ENCODE results near the gene SEC11A.
"Not testable (repeated sequence)": the region's sequence is repeated elsewhere in the genome, so short reads cannot be mapped to it uniquely, and the experiment has no call there.

The SEC11A gene

DNA sequence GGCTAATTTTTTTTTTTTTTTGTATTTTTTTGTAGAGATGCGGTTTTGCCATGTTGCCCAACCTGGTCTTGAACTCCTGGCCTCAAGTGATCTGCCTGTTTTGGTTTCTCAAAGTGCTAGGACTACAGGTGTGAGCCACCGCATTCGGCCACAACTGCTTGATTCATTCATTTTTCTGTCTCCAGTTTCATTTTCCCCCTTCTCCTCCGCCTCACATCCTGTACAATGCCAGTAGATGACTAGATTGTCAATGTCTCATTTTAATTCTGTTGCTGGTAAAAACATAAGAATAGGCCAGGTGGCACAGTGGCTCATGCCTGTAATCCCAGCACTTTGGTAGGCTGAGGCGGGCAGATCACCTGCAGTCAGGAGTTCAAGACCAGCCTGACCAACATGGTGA, 20.4 kb upstream of the SEC11A start:
- DNase-seq, result no peak

DNA sequence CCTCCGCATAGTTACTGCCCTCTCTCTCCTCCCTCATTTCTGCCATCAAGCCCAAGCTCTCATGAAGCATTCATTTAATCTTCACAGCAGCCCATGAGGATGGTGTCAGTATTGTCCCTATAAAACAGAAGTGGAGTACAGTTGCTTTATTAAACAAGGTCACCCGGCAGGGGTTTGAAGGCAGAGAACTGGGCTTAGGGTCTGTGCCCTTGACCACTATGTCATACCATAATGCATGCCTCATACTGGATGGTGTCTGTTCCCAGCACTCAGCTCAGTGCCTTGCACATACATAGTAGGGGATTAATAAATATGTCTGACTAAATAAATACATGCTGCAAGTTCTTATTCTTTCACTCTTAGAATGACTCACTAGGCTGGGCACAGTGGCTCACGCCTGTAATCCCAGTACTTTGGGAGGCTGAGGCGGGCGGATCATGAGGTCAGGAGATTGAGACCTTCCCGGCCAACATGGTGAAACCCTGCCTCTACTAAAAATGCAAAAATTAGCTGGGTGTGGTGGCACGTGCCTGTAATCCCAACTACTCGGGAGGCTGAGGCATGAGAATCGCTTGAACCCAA, 19.6 kb upstream of the SEC11A start:
- DNase-seq, result not testable (repeated sequence)

DNA sequence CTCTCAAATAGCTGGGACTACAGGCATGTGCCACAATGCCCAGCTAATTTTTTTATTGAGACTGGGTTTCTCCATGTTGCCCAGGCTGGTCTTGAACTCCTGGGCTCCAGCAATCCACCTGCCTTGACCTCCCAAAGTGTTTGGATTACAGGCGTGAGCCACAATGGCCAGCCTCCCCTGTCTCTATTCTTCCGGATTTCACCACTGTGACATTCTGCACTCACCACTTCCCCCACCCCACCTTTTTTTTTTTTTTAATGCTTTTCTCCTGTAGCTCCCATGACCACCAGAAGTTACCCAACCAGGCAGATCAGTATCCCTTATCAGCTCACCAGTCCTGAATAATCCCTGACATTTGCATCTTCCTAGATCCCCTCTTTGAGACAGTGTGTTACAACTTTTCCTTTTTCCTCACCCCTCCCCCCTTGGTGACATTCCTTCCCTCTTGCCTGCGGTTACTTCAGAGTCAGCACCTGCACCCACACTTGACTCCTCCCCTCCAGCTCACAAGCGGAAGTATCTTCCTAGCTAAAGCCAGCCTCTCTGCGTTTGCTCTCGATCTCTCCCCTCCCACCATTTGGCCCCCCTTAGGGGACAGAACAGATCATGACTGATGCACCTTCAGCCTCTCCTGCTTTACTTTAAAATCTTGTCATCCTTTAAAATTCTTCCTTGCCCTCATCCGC, 19.0 kb upstream of the SEC11A start:
- DNase-seq, result no peak

DNA sequence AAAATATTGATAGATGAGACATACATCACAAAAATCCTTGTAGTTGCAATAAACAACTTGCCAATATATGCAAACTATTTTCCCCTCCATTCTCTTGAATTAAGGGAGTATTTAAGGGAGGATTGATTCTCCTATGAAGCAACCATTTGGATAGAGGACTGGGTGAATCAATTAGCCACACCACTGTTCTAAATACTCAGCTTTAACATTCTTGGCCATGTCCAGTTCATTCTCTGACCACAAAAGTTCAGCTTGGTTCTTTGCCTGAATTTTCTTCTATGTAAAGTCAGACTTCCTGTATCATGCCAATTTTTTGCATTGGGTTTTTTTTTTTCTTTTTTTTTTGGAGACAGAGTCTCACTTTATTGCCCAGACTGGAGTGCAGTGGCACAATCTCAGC, 15.8 kb upstream of the SEC11A start:
- no peak for DNase-seq

DNA sequence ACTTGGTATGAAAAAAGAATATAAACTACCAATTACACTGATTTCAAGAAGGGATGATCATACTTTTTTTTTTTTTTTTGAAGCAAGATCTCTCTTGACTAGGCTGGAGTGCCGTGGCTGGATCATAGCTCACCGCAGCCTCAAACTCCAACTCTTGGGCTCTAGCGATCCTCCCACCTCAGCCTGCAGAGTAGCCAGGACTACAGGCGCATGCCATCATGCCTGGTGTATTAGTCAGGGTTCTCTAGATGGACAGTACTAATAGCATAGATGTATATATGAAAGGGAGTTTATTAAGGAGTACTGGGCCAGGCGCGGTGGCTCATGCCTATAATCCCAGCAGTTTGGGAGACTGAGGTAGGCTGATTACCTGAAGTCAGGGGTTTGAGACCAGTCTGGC, 11.5 kb upstream of the SEC11A start:
- DNase-seq, result no peak

DNA sequence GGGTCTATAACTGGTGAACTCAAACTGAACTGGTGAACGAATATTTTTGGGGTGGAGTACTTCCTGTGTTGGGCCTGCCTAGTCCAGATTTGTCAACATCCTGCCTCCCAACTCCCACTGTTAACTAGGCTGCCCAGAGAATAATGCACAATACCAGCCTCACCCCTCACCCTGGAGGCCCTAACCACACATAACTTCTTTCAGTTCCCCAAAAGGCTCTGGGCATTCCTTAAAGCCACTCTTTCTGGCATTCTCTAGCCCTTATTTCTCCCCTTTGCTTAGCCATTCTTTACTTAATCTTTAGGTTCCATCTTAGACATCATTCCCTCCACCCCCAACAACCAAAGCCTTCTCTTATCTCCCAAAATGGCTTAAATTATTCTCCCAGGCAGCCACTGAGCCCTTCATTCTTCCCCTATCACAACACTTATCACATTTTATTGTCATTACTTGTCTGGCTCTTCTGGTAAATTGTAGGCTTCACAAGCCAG, 9.1 kb upstream of the SEC11A start:
- no peak for DNase-seq

DNA sequence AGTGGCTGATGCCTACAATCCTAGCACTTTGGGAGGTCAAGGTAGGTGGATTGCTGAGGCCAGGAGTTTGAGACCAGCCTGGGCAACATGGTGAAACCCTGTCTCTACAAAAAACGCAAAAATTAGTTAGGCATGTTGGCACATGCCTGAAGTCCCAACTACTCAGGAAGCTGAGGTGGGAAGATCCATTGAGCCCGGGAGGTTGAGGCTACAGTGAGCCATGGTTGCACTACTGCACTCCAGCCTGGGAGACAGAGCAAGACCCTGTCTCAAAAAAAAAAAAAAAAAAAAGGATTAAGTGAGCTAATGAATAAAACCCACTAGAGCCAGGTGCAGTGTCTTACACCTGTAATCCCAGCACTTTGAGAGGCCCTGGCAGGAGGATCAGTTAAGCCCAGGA, 6.7 kb upstream of the SEC11A start:
- DNase-seq, result no peak

DNA sequence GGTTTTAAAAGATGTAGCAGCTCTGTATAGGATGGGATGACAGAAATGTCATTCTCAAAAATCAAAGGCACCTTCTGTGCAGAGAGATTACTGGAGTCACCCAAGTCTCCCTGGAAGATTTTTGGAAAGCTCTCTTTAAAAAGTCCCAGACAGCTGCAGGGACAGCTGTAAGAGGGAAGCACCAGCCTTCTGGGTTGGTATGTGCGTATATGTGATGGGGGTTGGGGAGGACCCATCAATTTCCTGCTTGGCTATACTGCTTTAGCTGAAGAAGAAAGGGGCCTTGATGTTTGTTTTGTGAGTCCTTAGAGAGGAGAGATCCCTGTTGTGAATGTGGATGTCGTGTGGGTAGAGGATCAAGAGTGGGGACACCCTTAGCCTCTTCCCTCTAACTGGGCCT, 5.4 kb upstream of the SEC11A start:
- no peak for DNase-seq

DNA sequence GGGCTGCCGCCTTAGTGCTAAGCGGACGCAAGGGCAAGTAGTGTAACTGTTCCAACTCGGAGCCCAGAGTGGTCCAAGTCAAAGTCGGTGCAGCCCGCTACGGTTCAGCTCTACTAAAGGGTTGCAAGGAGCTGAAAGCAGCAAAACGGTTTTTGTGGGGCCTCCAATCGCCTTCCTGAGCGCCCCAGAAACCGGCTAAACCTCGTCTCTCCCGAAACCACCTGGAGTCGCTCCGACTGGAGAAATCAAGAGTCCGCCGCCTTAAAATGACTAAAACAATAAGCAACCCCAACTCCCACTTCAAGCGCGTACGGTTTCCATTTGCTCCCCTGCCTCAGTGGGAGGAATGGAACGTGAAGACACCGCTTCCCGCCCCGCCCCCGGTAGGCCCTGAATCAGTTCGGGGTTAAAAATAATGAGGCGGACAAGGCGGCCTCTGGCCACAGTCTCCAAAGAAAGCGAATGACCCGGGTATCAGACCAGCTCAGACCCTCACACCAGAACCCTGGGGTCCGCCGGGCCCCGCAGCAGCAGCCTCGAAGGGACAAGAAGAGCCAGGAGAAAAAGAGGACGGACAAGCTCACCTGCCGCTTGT, 401 bp downstream of the SEC11A start:
- no peak for DNase-seq

DNA sequence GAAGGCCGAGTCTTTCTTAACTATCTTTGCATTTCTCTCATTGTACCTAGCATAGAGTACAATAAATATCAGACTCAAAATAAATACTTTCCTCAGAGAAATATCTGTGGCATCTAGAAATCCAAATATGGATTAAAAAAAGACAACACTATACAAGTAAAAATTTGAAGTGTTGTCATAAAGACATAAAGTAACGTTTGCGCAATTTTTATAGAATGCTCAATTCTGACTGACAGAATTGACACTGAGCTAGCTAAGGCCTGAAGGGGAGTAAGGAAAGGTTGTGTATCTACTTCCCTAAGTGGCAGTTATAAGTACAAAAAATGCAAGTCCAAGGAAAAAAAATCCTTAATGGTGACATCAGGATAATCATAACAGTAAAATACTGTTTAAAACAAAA, 1.1 kb downstream of the SEC11A start:
- no peak for DNase-seq

DNA sequence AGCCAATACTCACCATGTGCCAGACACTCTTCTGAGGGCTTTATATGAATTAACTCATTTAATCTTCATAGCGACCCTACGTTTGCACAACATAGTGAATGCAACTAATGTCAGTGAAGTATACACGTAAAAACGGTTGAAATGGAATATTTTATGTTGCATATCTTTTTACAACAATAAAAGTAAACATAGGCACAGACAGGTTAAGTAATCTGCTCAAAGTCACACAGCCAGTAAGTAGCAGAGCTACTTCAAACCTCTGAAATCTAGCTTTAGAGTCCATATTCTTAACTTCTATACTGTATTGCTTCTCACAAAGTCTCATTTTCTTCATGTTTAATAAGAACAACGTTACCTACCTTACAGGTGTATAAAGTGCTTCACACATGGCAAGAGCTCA, 1.6 kb downstream of the SEC11A start:
- DNase-seq, result no peak

DNA sequence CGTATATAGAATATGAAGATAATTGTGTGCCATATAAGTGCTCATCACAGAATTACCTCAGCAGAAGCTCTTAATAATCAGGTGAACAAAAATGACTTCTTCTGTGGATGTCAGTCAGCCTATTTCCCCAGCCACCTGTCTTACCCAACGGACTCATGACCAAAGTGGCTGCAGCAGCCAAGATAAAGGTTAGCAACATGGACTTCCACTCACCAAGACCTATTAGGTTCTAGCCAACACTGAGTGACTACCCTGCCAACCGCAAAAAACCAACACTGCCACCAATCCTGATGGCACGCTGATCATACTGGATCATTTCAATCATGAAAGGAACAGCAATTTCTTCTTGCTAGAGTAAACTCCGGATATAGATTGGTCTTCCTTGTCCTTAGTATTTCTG, 12.1 kb downstream of the SEC11A start:
- no peak for DNase-seq

DNA sequence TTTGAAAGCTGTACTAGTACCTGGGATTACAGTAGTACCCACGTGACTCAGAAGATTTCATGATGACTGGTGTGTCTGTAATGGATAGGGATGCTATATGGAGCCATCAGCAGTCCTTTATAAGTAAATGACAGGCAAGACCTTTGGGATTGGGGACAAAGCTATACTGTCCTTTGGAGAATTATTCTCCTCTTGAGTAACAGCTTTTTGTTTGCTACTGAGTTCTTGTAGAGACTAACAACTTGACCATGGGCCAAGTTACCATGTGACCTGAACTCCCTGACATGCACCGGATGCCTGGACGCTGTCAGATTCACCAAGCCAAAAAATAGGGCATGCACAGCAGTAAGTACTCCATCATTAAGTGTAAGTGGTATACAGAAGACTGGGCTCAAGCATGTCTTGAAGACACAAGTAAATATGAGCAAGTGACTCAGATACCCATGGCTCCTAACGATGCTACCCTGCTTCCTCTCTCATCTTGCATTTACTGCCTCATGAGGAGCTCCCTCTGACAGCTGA, 12.9 kb downstream of the SEC11A start:
- no peak for DNase-seq

DNA sequence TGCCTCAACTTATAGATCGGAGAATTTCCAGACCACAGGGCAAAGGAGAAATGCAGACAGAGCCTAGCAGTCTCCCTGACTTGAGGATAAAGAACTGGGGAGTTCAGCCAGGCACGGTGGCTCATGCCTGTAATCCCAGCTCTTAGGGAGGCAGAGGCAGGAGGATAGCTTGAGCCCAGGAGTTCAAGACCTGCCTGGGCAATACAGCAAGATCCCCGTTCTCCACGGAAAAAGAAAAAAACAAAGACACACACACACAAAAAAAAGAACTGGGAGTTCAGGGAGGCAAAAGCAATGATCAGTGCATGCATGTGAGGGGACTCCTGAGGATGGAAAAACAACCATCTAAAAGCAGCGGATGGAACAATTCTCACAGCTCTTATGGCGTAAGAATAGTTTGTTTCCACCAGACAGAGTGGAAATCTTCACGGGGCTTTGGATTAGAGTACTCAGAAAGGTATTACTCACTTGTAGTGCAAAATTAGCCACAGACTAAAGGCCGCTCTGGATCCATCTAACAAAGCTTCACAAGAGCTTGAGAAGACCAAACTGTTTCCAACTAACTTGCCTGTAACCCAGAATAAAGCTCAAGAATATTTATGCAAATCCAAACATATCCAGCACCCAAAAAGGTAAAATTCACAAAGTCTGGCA, 16.3 kb downstream of the SEC11A start:
- no peak for DNase-seq

DNA sequence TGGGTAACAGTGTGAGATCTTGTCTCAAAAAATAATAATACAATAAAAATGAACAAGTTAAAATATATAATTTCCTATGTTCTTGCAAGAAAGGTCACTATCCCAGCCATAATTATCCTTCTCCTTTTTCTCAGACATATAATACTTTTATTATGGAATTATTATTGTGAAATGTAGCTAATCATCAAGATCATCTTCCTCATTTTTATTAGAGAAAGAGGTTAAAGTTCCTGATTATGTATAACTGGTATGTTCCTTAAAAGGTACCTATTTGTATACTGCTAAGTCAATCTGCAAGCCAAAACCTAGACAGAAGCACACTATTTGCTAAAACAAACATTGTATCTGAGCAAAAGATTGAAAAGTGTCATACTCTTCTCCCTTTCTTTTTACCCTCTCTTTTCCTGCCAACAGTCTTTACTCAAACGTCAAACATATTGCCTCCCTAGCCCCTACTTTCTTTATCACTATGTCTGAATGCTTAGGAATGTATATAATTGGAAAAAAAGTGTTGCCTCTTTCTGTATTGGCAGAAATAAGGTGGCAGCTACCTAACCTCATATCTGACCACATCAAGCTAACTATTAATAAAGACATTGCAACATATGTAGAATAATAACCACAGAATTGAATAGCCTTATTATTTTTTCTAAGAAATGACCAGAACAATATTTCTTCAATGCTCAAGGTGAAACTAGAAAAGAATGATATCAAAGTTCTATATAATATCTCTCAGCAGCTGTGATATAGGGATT, 18.5 kb downstream of the SEC11A start:
- no peak for DNase-seq

DNA sequence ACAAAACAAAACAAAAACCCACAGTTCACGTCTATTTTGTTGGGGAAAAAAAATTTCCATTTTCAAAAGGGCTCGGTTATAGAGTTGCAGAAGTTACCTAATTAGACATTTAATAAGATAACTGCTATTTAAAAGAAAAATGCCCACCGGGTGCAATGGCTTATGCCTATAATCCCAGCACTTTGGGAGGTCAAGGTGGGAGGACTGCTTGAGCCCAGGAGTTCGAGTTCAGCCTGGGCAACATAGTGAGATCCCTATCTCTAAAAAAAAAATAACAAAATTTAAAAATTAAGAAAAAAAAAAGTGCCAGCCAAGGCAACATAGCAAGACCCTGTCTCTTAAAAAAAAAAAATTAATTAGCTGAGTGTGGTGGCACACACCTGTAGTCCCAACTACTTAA, 19.2 kb downstream of the SEC11A start:
- no peak for DNase-seq

DNA sequence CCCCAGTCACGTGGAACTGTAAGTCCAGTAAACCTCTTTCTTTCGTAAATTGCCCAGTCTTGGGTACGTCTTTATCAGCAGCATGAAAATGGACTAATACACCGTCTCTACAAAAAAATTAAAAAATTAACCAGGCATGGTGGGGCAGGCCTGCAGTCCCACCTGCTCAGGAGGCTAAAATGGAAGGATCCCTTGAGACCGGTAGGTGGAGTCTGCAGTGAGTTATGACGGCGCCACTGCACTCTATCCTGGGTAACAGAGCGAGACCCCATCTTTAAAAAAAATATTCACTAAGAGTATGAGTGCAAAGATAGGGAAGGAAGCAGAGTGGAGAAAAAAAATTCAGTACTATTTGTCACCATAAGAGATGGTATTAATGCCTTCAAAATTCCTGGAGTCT, 25.6 kb downstream of the SEC11A start:
- no peak for DNase-seq

DNA sequence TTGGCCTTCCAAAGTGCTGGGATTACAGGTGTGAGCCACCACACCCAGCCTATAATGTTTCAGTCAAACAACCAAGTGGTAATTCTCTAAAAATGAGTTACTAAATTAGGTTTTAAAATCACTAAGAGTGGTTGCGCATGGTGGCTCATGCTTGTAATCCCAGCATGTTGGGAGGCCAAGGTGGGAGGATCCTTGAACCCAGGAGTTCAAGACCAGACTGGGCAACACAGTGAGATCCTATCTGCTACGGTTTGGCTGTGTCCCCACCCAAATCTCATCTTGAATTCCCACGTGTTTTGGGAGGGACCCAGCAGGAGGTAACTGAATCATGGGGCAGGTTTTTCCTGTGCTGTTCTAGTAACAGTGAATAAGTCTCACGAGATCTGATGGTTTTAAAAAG, 26.1 kb downstream of the SEC11A start:
- DNase-seq, result no peak

DNA sequence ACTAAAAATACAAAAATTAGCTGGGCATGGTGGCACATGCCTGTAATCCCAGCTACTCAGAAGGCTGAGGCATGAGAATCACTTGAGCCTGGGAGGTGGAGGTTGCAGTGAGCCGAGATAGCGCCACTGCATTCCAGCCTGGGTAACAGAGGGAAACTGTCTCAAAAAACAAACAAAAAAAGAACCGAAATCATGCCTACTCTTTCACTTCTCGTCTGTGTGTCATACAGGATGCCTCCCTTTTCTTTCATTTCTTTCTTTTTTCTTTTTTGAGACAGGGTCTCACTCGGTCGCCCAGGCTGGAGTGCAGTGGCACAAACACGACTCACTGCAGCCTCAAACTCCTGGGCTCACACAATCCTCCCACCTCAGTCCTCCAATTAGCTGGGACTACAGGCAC, 29.5 kb downstream of the SEC11A start:
- DNase-seq, result not testable (repeated sequence)

DNA sequence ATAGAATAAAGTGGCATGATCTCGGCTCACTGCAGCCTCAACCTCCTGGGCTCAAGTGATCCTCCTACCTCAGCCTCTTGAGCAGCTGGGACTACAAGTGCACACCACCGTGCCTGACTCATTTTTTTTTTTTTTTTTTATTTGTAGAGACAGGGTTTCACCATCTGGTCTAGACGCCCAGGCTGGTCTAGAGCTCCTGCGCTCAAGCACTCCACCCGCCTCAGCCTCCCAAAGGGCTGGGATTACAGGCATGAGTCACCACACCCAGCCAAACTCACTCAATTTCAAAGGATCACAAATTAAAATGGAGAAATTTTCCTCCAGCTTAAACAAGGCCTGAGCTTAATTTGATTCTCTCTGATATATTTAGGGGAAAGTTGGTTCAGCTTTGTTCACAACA, 30.6 kb downstream of the SEC11A start:
- peak; percentile 29 for DNase-seq

DNA sequence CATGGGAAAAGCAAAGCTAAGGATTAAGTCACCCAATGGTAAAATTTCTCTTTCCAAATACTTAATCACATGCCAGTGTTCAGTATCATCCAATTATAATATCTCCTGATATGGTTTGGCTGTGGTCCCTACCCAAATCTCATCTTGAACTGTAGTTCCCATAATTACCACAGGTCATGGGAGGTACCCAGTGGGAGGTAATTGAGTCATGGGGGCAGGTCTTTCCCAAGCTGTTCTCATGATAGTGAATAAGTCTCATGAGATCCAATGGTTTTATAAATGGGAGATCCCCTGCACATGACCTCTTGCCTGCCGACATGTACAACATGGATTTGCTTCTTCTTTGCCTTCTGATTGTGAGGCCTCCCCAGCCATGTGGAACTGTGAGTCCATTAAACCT, 31.8 kb downstream of the SEC11A start:
- no peak for DNase-seq

DNA sequence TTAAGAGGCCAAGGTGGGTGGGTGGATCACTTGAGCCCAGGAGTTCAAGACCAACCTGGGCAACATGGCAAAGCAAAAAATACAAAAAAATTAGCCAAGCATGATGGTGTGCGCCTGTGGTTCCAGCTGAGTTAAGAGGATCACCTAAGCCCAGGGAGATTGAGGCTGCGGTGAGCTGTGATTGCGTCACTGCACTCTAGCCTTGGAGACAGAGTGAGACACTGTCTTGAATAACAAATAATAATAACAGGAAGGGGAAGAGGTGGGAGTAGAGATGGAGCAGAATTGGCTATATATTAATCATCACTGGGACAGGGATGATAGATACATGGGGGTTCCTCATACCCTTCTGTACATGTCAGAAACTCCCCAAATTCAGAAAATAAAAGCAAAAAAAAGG, 34.1 kb downstream of the SEC11A start:
- DNase-seq, result no peak

DNA sequence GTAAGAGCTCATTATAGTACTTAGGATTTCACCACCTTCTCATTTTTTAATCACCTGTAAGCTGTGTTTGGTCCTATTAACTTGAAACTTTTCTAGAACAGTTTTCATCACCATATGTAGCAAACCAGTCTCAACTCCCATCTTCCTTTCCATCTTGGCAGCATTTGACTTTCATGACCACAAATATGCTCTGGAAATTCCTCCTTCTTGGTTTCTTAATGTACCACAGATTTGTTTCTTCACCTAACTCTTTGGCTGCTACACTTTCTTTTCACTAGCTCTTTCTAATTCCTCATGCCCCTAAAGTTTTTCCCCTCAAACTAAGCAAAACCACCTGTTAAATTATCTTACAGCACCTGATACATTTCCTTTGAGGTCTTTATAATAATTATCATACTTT, 44.7 kb downstream of the SEC11A start:
- no peak for DNase-seq

Data from NCI-H1694 (cell line).